H1 (cell line): Measurements from ENCODE around the gene SLC41A1. TPM values are rescaled to one million over a fixed set of nuclear protein-coding genes. Genes with fewer than 3 reads are reported as not detected.

Source experiments
- POLR2A ChIP-seq, 2 experiments: IDR thresholded peaks; 1 replicate in 1 of 2; 2 replicates in 1 of 2; pipeline ENCODE4 v1.6.1; 2011; ENCODE audit warnings: low read depth in 2 of 2, low read length in 2 of 2, mild to moderate bottlenecking in 2 of 2; ENCODE audit errors: control extremely low read depth in 1 of 2
- RAD21 ChIP-seq, 2 experiments: IDR thresholded peaks in 1 of 2; conservative IDR thresholded peaks in 1 of 2; 2 replicates each; pipeline ENCODE4 v1.6.1; 2011; ENCODE audit warnings: low read depth in 2 of 2, low read length in 2 of 2, improper control_type of control experiment in 1 of 2, inconsistent platforms in 1 of 2, mild to moderate bottlenecking in 1 of 2, moderate library complexity in 1 of 2
- SP4 ChIP-seq: IDR thresholded peaks from 2 replicates; pipeline ENCODE4 v1.6.1; 2012; ENCODE audit warnings: low read length, inconsistent platforms
- polyA plus RNA-seq, 7 experiments: library from polyadenylated mRNA; depleted of rRNA in 3 of 7; stranded (reverse) in 5 of 7; unstranded in 2 of 7; fragments of >200 nt in 5 of 7; fragments of 200-250 nt in 2 of 7; gene quantifications; 1 replicate in 5 of 7; 2 replicates in 1 of 7; 4 replicates in 1 of 7; pipeline versions ENCODE4 v1.2.1 to v1.2.3, GENCODE V29; 2011 to 2013; ENCODE audit warnings: missing spikeins in 2 of 7, mixed read lengths in 2 of 7
- total RNA-seq: library from RNA; stranded (reverse); fragmentation: NEBNext Ultra II Directional; extraction: Animal tissue kit (Norgen Biotek cat#: 25700); gene quantifications from 2 replicates; pipeline ENCODE4 v1.2.1, GENCODE V29; 2021
- TF ChIP-seq, protein P1 (sequence below): fragments of 300-600 bp; sonication (generic); IDR thresholded peaks from 2 replicates; pipeline ENCODE4 v1.7.1; 2012; ENCODE audit warnings: low read length, moderate library complexity, mild to moderate bottlenecking, inconsistent platforms; ENCODE audit not compliant: insufficient replicate concordance

SLC41A1 gene
- total and polyA plus RNA-seq, 2 of the 8 experiments (the other 6 are each of a cell fraction or from before 2014, with no cell fraction given): 41.2 to 42.3 TPM

DNA sequence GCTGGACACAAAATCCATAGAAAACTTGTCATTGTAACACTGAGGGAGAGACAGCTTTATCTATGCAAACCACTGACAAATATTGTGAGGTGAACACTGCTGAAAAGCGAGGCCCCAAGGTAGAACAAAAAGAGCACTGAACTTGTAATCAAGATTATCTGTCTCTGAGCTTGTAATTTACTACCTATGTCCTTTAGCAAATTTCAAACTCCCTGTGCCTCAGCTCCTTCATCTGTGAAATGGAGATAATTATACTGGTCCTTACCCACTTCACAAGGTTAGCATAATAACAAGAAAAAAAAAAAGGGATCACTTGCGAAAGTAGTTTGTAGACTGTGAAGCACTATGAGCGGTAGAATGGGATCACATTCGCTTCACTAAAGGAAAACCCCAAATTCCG, 58.1 kb downstream of the SLC41A1 start (continued):
- TF ChIP-seq, protein P1, sequence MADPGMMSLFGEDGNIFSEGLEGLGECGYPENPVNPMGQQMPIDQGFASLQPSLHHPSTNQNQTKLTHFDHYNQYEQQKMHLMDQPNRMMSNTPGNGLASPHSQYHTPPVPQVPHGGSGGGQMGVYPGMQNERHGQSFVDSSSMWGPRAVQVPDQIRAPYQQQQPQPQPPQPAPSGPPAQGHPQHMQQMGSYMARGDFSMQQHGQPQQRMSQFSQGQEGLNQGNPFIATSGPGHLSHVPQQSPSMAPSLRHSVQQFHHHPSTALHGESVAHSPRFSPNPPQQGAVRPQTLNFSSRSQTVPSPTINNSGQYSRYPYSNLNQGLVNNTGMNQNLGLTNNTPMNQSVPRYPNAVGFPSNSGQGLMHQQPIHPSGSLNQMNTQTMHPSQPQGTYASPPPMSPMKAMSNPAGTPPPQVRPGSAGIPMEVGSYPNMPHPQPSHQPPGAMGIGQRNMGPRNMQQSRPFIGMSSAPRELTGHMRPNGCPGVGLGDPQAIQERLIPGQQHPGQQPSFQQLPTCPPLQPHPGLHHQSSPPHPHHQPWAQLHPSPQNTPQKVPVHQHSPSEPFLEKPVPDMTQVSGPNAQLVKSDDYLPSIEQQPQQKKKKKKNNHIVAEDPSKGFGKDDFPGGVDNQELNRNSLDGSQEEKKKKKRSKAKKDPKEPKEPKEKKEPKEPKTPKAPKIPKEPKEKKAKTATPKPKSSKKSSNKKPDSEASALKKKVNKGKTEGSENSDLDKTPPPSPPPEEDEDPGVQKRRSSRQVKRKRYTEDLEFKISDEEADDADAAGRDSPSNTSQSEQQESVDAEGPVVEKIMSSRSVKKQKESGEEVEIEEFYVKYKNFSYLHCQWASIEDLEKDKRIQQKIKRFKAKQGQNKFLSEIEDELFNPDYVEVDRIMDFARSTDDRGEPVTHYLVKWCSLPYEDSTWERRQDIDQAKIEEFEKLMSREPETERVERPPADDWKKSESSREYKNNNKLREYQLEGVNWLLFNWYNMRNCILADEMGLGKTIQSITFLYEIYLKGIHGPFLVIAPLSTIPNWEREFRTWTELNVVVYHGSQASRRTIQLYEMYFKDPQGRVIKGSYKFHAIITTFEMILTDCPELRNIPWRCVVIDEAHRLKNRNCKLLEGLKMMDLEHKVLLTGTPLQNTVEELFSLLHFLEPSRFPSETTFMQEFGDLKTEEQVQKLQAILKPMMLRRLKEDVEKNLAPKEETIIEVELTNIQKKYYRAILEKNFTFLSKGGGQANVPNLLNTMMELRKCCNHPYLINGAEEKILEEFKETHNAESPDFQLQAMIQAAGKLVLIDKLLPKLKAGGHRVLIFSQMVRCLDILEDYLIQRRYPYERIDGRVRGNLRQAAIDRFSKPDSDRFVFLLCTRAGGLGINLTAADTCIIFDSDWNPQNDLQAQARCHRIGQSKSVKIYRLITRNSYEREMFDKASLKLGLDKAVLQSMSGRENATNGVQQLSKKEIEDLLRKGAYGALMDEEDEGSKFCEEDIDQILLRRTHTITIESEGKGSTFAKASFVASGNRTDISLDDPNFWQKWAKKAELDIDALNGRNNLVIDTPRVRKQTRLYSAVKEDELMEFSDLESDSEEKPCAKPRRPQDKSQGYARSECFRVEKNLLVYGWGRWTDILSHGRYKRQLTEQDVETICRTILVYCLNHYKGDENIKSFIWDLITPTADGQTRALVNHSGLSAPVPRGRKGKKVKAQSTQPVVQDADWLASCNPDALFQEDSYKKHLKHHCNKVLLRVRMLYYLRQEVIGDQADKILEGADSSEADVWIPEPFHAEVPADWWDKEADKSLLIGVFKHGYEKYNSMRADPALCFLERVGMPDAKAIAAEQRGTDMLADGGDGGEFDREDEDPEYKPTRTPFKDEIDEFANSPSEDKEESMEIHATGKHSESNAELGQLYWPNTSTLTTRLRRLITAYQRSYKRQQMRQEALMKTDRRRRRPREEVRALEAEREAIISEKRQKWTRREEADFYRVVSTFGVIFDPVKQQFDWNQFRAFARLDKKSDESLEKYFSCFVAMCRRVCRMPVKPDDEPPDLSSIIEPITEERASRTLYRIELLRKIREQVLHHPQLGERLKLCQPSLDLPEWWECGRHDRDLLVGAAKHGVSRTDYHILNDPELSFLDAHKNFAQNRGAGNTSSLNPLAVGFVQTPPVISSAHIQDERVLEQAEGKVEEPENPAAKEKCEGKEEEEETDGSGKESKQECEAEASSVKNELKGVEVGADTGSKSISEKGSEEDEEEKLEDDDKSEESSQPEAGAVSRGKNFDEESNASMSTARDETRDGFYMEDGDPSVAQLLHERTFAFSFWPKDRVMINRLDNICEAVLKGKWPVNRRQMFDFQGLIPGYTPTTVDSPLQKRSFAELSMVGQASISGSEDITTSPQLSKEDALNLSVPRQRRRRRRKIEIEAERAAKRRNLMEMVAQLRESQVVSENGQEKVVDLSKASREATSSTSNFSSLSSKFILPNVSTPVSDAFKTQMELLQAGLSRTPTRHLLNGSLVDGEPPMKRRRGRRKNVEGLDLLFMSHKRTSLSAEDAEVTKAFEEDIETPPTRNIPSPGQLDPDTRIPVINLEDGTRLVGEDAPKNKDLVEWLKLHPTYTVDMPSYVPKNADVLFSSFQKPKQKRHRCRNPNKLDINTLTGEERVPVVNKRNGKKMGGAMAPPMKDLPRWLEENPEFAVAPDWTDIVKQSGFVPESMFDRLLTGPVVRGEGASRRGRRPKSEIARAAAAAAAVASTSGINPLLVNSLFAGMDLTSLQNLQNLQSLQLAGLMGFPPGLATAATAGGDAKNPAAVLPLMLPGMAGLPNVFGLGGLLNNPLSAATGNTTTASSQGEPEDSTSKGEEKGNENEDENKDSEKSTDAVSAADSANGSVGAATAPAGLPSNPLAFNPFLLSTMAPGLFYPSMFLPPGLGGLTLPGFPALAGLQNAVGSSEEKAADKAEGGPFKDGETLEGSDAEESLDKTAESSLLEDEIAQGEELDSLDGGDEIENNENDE: no peak
- TF ChIP-seq SP4: no peak
- TF ChIP-seq POLR2A (IDR thresholded peaks at IDR 0.05; ENCODE audit: control extremely low read depth in 1 of 2, low read depth in 2 of 2, low read length in 2 of 2): no peak
- no peak for TF ChIP-seq RAD21 (IDR thresholded peaks at IDR 0.05 in 1 of 2, conservative IDR thresholded peaks at IDR 0.05 in 1 of 2; ENCODE audit: low read depth in 2 of 2, low read length in 2 of 2)
- TF ChIP-seq, all 59 proteins: peak for 0
